Measurements from ENCODE around the gene FHIT. TPM values are rescaled to one million over a fixed set of nuclear protein-coding genes. Genes with fewer than 3 reads are reported as not detected.

The FHIT gene
- total and polyA plus RNA-seq, 7 donors = 0.98 to 10.4 (median 4.0) TPM

GRCh38 chr3:60001369-60001768 is 1249.9 kb downstream of the FHIT start:
- Histone ChIP-seq H3K36me3 (ENCODE audit: insufficient read depth in 1 of 2, low read depth in 1 of 2) (no peaks in the 10 kb centered on the region), H3K9me3 (no peaks in the 10 kb centered on the region), H3K4me3 (no peak overlapping the region), H3K27me3 (ENCODE audit: insufficient read depth in 3 of 3, low read length in 2 of 3) (no peaks in the 10 kb centered on the region), H3K27ac (no peak overlapping the region), H3K4me1 (no peaks in the 10 kb centered on the region)
- 92 to 97% (median 93%) methylated on average over 6 of the region's 6 CpGs for WGBS, 3 donors
- intact Hi-C loops (cut with DNase I) = no loop called here
- TF ChIP-seq CTCF (IDR thresholded peaks at IDR 0.05) = no peak
- DNase-seq (no peak), ATAC-seq (no peak)

- DNase-seq = no peak
- no peak overlapping the region for H3K27ac ChIP-seq
- intact Hi-C loops (cut with DNase I) = no loop called here
- WGBS, 3 donors = 94 to 97% (median 97%) methylated on average over 6 of the region's 6 CpGs
- no peaks in the 10 kb centered on the region for H3K36me3 ChIP-seq (ENCODE audit: insufficient read depth in 1 of 2, low read depth in 1 of 2)
- no peak for TF ChIP-seq CTCF (IDR thresholded peaks at IDR 0.05)
- no peak for ATAC-seq
- no peaks in the 10 kb centered on the region for H3K9me3 ChIP-seq
- no peaks in the 10 kb centered on the region for H3K27me3 ChIP-seq (ENCODE audit: insufficient read depth in 3 of 3, low read length in 2 of 3)
- no peak overlapping the region for H3K4me3 ChIP-seq
- H3K4me1 ChIP-seq = no peaks in the 10 kb centered on the region
These were observed 1250.7 kb downstream of the FHIT start for GRCh38 chr3:60000311-60001105.

- intact Hi-C loops (cut with DNase I) = no loop called here
- DNase-seq = no peak
- H3K36me3 ChIP-seq (ENCODE audit: insufficient read depth in 1 of 2, low read depth in 1 of 2) = no peaks in the 10 kb centered on the region
- no peak overlapping the region for H3K4me3 ChIP-seq
- H3K27me3 ChIP-seq (ENCODE audit: insufficient read depth in 3 of 3, low read length in 2 of 3) = no peaks in the 10 kb centered on the region
- 30 to 41% (median 32%) methylated on average over 6 of the region's 6 CpGs for WGBS, 3 donors
- H3K27ac ChIP-seq = no peak overlapping the region
- H3K4me1 ChIP-seq = no peaks in the 10 kb centered on the region
- no peak for ATAC-seq
- no peaks in the 10 kb centered on the region for H3K9me3 ChIP-seq
- TF ChIP-seq CTCF (IDR thresholded peaks at IDR 0.05) = no peak
These were observed 1253.2 kb downstream of the FHIT start for GRCh38 chr3:59998058-59998457.

- intact Hi-C loops (cut with DNase I) = no loop called here
- no peaks in the 10 kb centered on the region for H3K9me3 ChIP-seq
- 76 to 92% (median 80%) methylated on average over 1 of the region's 1 CpG for WGBS, 3 donors
- no peaks in the 10 kb centered on the region for H3K36me3 ChIP-seq (ENCODE audit: insufficient read depth in 1 of 2, low read depth in 1 of 2)
- no peak for TF ChIP-seq CTCF (IDR thresholded peaks at IDR 0.05)
- ATAC-seq (no peak), DNase-seq (no peak)
- H3K27ac ChIP-seq = no peak overlapping the region
- no peaks in the 10 kb centered on the region for H3K4me1 ChIP-seq
- no peak overlapping the region for H3K4me3 ChIP-seq
- H3K27me3 ChIP-seq (ENCODE audit: insufficient read depth in 3 of 3, low read length in 2 of 3) = no peaks in the 10 kb centered on the region
These were observed 1253.7 kb downstream of the FHIT start for GRCh38 chr3:59997583-59997982.

GRCh38 chr3:59996056-59996455 is 1255.2 kb downstream of the FHIT start:
- no peak for TF ChIP-seq CTCF (IDR thresholded peaks at IDR 0.05)
- no peak for ATAC-seq
- intact Hi-C loops (cut with DNase I) = no loop called here
- H3K4me3 ChIP-seq = no peak overlapping the region
- WGBS, 3 donors = 65 to 81% (median 65%) methylated on average over 2 of the region's 2 CpGs
- H3K4me1 ChIP-seq = no peaks in the 10 kb centered on the region
- H3K27ac ChIP-seq = no peak overlapping the region
- H3K9me3 ChIP-seq = no peaks in the 10 kb centered on the region
- no peaks in the 10 kb centered on the region for H3K27me3 ChIP-seq (ENCODE audit: insufficient read depth in 3 of 3, low read length in 2 of 3)
- no peaks in the 10 kb centered on the region for H3K36me3 ChIP-seq (ENCODE audit: insufficient read depth in 1 of 2, low read depth in 1 of 2)
- no peak for DNase-seq

All from psoas muscle (tissue), 8 donors.